Epithelial cell of proximal tubule (primary cell): ENCODE measurements around the gene DDX39A. TPM values are rescaled to one million over a fixed set of nuclear protein-coding genes. Genes with fewer than 3 reads are reported as not detected.

Source experiments
- DNase-seq: peaks from one replicate; pipeline ENCODE4 v3.0.0-alpha.2; 2011; ENCODE audit warnings: low read depth
- H3K4me3 ChIP-seq: 2 replicates; pipeline ENCODE4 v1.5.1; 2011; ENCODE audit warnings: low read depth, mild to moderate bottlenecking, low read length
- CTCF ChIP-seq: conservative IDR thresholded peaks from 2 replicates; pipeline ENCODE4 v1.5.1; 2012; ENCODE audit warnings: low read depth, mild to moderate bottlenecking, low read length
- total RNA-seq: library from RNA; depleted of rRNA; stranded (reverse); fragments of >200 nt; gene quantifications from 2 replicates; pipeline ENCODE4 v1.2.3, GENCODE V29; 2015

DDX39A gene
- total RNA-seq, 1 donor from 2014 or later, result 113 TPM

GRCh38 chr19:14371301-14371821, 47.8 kb downstream of the DDX39A start:
- no peak for DNase-seq
- H3K4me3 ChIP-seq, result no peak overlapping the region
- TF ChIP-seq CTCF, result no peak

GRCh38 chr19:14370940-14371280, 48.2 kb downstream of the DDX39A start:
- no peak for TF ChIP-seq CTCF
- DNase-seq, result no peak
- H3K4me3 ChIP-seq, result no peak overlapping the region

GRCh38 chr19:14370169-14370939, 48.8 kb downstream of the DDX39A start:
- TF ChIP-seq CTCF, result no peak
- no peak for DNase-seq
- no peak overlapping the region for H3K4me3 ChIP-seq

GRCh38 chr19:14369399-14370168, 49.6 kb downstream of the DDX39A start:
- no peak for TF ChIP-seq CTCF
- H3K4me3 ChIP-seq, result no peak overlapping the region
- no peak for DNase-seq

GRCh38 chr19:14368011-14368513, 51.1 kb downstream of the DDX39A start:
- no peak for TF ChIP-seq CTCF
- no peak overlapping the region for H3K4me3 ChIP-seq

GRCh38 chr19:14367016-14367415, 52.1 kb downstream of the DDX39A start:
- TF ChIP-seq CTCF, result no peak
- no peak overlapping the region for H3K4me3 ChIP-seq
- no peak for DNase-seq

More at GRCh38 chr19:14368011-14368513, 51.1 kb downstream of the DDX39A start:
- DNase-seq, result no peak
